H9 (cell line): ENCODE results near the gene UPF3A. TPM values are rescaled to one million over a fixed set of nuclear protein-coding genes. Genes with fewer than 3 reads are reported as not detected.
"Not testable (repeated sequence)": the region's sequence is repeated elsewhere in the genome, so short reads cannot be mapped to it uniquely, and the experiment has no call there.

ENCODE experiments used
- DNase-seq: peaks from one replicate; pipeline ENCODE4 v3.0.0-alpha.2; 2017
- H2AFZ ChIP-seq: one replicate; pipeline ENCODE4 v1.6.1; 2013; ENCODE audit warnings: mild to moderate bottlenecking, low read length, control low read depth, moderate library complexity
- H2AK5ac ChIP-seq: 2 replicates; pipeline ENCODE4 v1.6.1; 2013; ENCODE audit warnings: low read length, control low read depth, mixed read lengths; ENCODE audit not compliant: insufficient read length
- H2BK120ac ChIP-seq: one replicate; pipeline ENCODE4 v1.6.1; 2013; ENCODE audit warnings: low read depth, mild to moderate bottlenecking, low read length, control low read depth, inconsistent platforms; ENCODE audit not compliant: poor library complexity, severe bottlenecking
- H2BK12ac ChIP-seq: 2 replicates; pipeline ENCODE4 v1.6.1; 2013; ENCODE audit warnings: low read length, control low read depth, mixed read lengths, low read depth; ENCODE audit not compliant: insufficient read length
- H2BK15ac ChIP-seq: 2 replicates; pipeline ENCODE4 v1.6.1; 2013; ENCODE audit warnings: low read depth, low read length, control low read depth
- H2BK20ac ChIP-seq: one replicate; pipeline ENCODE4 v1.6.1; 2013; ENCODE audit warnings: low read depth, mild to moderate bottlenecking, low read length, control low read depth, inconsistent platforms; ENCODE audit not compliant: poor library complexity, severe bottlenecking
- H2BK5ac ChIP-seq: 2 replicates; pipeline ENCODE4 v1.6.1; 2013; ENCODE audit warnings: low read length, control low read depth, mixed read lengths; ENCODE audit not compliant: insufficient read length
- H3K14ac ChIP-seq: 2 replicates; pipeline ENCODE4 v1.6.1; 2013; ENCODE audit warnings: low read length, control low read depth; ENCODE audit not compliant: insufficient read depth
- H3K18ac ChIP-seq: 2 replicates; pipeline ENCODE4 v1.6.1; 2013; ENCODE audit warnings: low read depth, mild to moderate bottlenecking, mixed read lengths, low read length, control low read depth; ENCODE audit not compliant: insufficient read length
- H3K23ac ChIP-seq: 2 replicates; pipeline ENCODE4 v1.6.1; 2013; ENCODE audit warnings: low read length, control low read depth, mixed read lengths, low read depth; ENCODE audit not compliant: insufficient read length
- H3K23me2 ChIP-seq: 2 replicates; pipeline ENCODE4 v1.6.1; 2013; ENCODE audit warnings: low read depth, mild to moderate bottlenecking, mixed read lengths, low read length, control low read depth; ENCODE audit not compliant: insufficient read length, poor library complexity, severe bottlenecking
- H3K27ac ChIP-seq: 2 replicates; pipeline ENCODE4 v1.5.1; 2013; ENCODE audit warnings: low read length, control low read depth, mixed read lengths, low read depth; ENCODE audit not compliant: insufficient read length
- H3K27me3 ChIP-seq: 2 replicates; pipeline ENCODE4 v1.6.1; 2013; ENCODE audit warnings: low read length, control low read depth, inconsistent platforms; ENCODE audit not compliant: insufficient read depth
- H3K4ac ChIP-seq: 2 replicates; pipeline ENCODE4 v1.6.1; 2013; ENCODE audit warnings: low read depth, mild to moderate bottlenecking, control low read depth, inconsistent platforms, low read length, moderate library complexity
- H3K4me1 ChIP-seq: 2 replicates; pipeline ENCODE4 v1.6.1; 2013; ENCODE audit warnings: low read length, control low read depth, inconsistent platforms; ENCODE audit not compliant: insufficient read depth
- H3K4me2 ChIP-seq: 2 replicates; pipeline ENCODE4 v1.6.1; 2013; ENCODE audit warnings: low read length, control low read depth, mixed read lengths; ENCODE audit not compliant: insufficient read length, insufficient read depth
- H3K56ac ChIP-seq: 2 replicates; pipeline ENCODE4 v1.6.1; 2013; ENCODE audit warnings: low read depth, mild to moderate bottlenecking, mixed read lengths, low read length, control low read depth; ENCODE audit not compliant: insufficient read length
- H3K79me1 ChIP-seq: 2 replicates; pipeline ENCODE4 v1.6.1; 2013; ENCODE audit warnings: low read depth, mild to moderate bottlenecking, moderate library complexity, low read length, control low read depth, inconsistent platforms; ENCODE audit not compliant: insufficient read depth, poor library complexity, severe bottlenecking
- H3K79me2 ChIP-seq: 2 replicates; pipeline ENCODE4 v1.6.1; 2013; ENCODE audit warnings: low read length, control low read depth, inconsistent platforms; ENCODE audit not compliant: insufficient read depth
- H3K9ac ChIP-seq: 2 replicates; pipeline ENCODE4 v1.6.1; 2013; ENCODE audit warnings: low read length, control low read depth, mixed read lengths; ENCODE audit not compliant: insufficient read length; ENCODE audit errors: extremely low read depth
- H3K9me3 ChIP-seq: one replicate; pipeline ENCODE4 v1.6.1; 2013; ENCODE audit warnings: low read depth, low read length, inconsistent platforms; ENCODE audit not compliant: control insufficient read depth
- H3T11ph ChIP-seq: one replicate; pipeline ENCODE4 v1.6.1; 2013; ENCODE audit warnings: mild to moderate bottlenecking, low read length, control low read depth, inconsistent platforms
- H4K20me1 ChIP-seq: one replicate; pipeline ENCODE4 v1.6.1; 2013; ENCODE audit not compliant: control insufficient read depth, insufficient read length, insufficient read depth
- H4K5ac ChIP-seq: 2 replicates; pipeline ENCODE4 v1.6.1; 2013; ENCODE audit warnings: low read depth, mild to moderate bottlenecking, mixed read lengths, low read length, control low read depth; ENCODE audit not compliant: insufficient read length
- H4K8ac ChIP-seq: replicated peaks from 2 replicates; pipeline ENCODE4 v1.6.1; 2013; ENCODE audit warnings: low read length, control low read depth, mixed read lengths, low read depth; ENCODE audit not compliant: insufficient read length
- H4K91ac ChIP-seq: 2 replicates; pipeline ENCODE4 v1.6.1; 2013; ENCODE audit warnings: low read depth, mild to moderate bottlenecking, moderate library complexity, mixed read lengths, low read length, control low read depth; ENCODE audit not compliant: insufficient read length
- H3K27ac Mint-ChIP-seq, 3 experiments: 2 replicates in 2 of 3; 3 replicates in 1 of 3; pipeline ENCODE4 v1.8.0; 2020 to 2021; ENCODE audit warnings: mixed read lengths in 3 of 3, mild to moderate bottlenecking in 1 of 3, moderate library complexity in 1 of 3
- H3K27me3 Mint-ChIP-seq: 2 replicates; pipeline ENCODE4 v1.8.0; 2021; ENCODE audit warnings: low read depth, mild to moderate bottlenecking, moderate library complexity, mixed read lengths
- H3K36me3 Mint-ChIP-seq, 3 experiments: 2 replicates in 2 of 3; 3 replicates in 1 of 3; pipeline ENCODE4 v1.8.0; 2020 to 2021; ENCODE audit warnings: low read depth in 3 of 3, mixed read lengths in 3 of 3; ENCODE audit not compliant: insufficient read depth in 1 of 3
- H3K4me1 Mint-ChIP-seq, 2 experiments: 2 replicates each; pipeline ENCODE4 v1.8.0; 2020; ENCODE audit warnings: mixed read lengths in 2 of 2
- H3K4me3 Mint-ChIP-seq, 2 experiments: 2 replicates in 1 of 2; 3 replicates in 1 of 2; pipeline ENCODE4 v1.8.0; 2020 to 2021; ENCODE audit warnings: mild to moderate bottlenecking in 2 of 2, mixed read lengths in 2 of 2, moderate library complexity in 1 of 2
- H3K9me3 Mint-ChIP-seq, 2 experiments: 2 replicates in 1 of 2; 3 replicates in 1 of 2; pipeline ENCODE4 v1.8.0; 2020; ENCODE audit warnings: mild to moderate bottlenecking in 2 of 2, mixed read lengths in 2 of 2, moderate library complexity in 1 of 2
- WGBS: extraction: QIAGEN DNeasy Blood & Tissue Kit; methylation state at CpG from one replicate; pipeline ENCODE4 v1.1.7; 2013; ENCODE audit warnings: missing lambda C conversion rate, low lambda C conversion rate, mixed read lengths; ENCODE audit not compliant: insufficient read length; ENCODE audit errors: extremely low coverage; 5-methylcytosine and 5-hydroxymethylcytosine counted together
- total RNA-seq: library from RNA; stranded (reverse); gene quantifications from 2 replicates; pipeline ENCODE4 v1.2.1, GENCODE V29; 2021
- TF ChIP-seq, protein P1 (sequence below): fragments of 200-600 bp; sonication (generic); conservative IDR thresholded peaks from 3 replicates; pipeline ENCODE4 v1.8.0; 2021; ENCODE audit warnings: antibody characterized with exemption, mild to moderate bottlenecking

Gene UPF3A
- total RNA-seq, 1 experiment from 2014 or later: 81.8 TPM

DNA sequence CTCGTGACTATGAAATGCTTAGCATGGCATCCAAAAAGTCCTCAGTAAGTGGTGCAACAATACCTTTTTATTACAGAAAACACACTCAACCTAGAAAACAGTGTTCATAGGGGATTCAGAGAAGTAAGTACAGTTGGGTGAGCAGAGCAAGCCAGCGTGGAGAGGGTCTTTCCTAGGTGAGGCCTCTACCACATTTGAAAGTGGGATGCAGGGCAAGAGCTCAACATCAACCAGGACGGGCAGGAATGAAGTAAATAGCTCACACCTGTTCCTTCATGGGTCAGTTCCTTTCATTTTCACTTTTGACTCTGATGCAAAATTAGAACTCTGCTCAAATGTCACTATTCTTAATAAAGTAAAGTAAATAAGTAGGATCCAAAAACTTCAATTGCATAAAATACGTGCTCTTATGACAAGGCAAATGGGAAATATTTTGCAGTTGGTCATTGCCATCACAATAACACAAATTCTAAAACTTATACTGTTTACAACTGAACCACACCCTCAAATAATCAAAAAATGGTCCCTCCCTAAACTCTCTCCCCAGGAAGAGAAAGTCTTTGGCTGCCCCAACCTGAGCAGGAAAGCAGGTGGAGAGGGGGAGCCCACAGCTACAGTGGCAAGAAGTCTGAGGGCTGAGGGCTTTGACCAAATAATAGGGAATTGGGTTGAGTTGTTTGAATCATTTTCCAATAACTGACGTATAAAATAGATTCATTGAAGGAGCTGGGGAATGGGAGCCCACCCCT lies 53.1 kb downstream of the UPF3A start:
- Histone ChIP-seq H3T11ph (no peak overlapping the region), H3K56ac (no peak overlapping the region), H3K4me2 (no peak overlapping the region), H4K20me1 (no peaks in the 10 kb centered on the region), H2AK5ac (no peak overlapping the region), H4K8ac (no peak overlapping the region), H3K23ac (no peak overlapping the region), H2BK12ac (no peak overlapping the region), H3K4ac (no peak overlapping the region), H4K5ac (no peak overlapping the region), H3K27me3 (no peaks in the 10 kb centered on the region), H4K91ac (no peak overlapping the region), H2BK120ac (no peak overlapping the region), H2BK20ac (no peak overlapping the region), H3K4me1 (no peaks in the 10 kb centered on the region), H3K14ac (no peak overlapping the region), H3K27ac (no peak overlapping the region), H3K23me2 (no peaks in the 10 kb centered on the region), H3K79me2 (no peaks in the 10 kb centered on the region), H2BK5ac (no peak overlapping the region), H2BK15ac (no peak overlapping the region), H3K79me1 (no peaks in the 10 kb centered on the region), H3K18ac (no peak overlapping the region), H3K9me3 (no peaks in the 10 kb centered on the region), H3K9ac (no peak overlapping the region), H2AFZ (no peak overlapping the region)
- no CpG with 5 or more reads among the region's 5 CpGs for WGBS
- no peaks in the 10 kb centered on the region for H3K27me3 Mint-ChIP-seq
- no peak overlapping the region; a peak in 1 of 5 replicates for H3K4me3 Mint-ChIP-seq
- no peak for DNase-seq
- peak overlapping the region in 1 of 3 experiments; percentile 69; a peak in 2 of 7 replicates for H3K27ac Mint-ChIP-seq
- TF ChIP-seq, protein P1, sequence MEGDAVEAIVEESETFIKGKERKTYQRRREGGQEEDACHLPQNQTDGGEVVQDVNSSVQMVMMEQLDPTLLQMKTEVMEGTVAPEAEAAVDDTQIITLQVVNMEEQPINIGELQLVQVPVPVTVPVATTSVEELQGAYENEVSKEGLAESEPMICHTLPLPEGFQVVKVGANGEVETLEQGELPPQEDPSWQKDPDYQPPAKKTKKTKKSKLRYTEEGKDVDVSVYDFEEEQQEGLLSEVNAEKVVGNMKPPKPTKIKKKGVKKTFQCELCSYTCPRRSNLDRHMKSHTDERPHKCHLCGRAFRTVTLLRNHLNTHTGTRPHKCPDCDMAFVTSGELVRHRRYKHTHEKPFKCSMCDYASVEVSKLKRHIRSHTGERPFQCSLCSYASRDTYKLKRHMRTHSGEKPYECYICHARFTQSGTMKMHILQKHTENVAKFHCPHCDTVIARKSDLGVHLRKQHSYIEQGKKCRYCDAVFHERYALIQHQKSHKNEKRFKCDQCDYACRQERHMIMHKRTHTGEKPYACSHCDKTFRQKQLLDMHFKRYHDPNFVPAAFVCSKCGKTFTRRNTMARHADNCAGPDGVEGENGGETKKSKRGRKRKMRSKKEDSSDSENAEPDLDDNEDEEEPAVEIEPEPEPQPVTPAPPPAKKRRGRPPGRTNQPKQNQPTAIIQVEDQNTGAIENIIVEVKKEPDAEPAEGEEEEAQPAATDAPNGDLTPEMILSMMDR: no peak
- H3K4me1 Mint-ChIP-seq: peaks cover 22 to 23% of the 10 kb centered on the region in 2 experiments
- H3K9me3 Mint-ChIP-seq: no peaks in the 10 kb centered on the region
- H3K36me3 Mint-ChIP-seq: no peaks in the 10 kb centered on the region

DNA sequence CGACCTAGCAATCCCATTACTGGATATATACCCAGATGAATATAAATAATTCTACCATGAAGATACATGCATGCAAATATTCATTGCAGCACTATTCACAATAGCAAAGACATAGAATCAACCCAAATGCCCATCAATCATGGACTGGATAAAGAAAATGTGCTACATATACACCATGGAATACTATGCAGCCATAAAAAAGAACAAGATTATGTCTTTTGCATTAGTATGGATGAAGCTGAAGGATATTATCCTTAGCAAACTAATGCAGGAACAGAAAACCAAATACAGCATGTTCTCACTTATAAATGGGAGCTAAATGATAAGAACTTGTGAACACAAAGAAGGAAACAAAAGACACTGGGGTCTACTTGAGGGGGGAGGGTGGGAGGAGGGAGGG lies 55.1 kb downstream of the UPF3A start:
- not testable (repeated sequence) for H4K5ac ChIP-seq, H3K23ac ChIP-seq

More for the DNA sequence above, 55.1 kb downstream of the UPF3A start:
- H3K27ac ChIP-seq, H3T11ph ChIP-seq, DNase-seq, H2BK5ac ChIP-seq, H3K4me1 ChIP-seq, H3K9ac ChIP-seq, H2BK12ac ChIP-seq, H3K27ac Mint-ChIP-seq, H3K36me3 Mint-ChIP-seq, H2AK5ac ChIP-seq, H3K79me1 ChIP-seq, H4K8ac ChIP-seq, H4K91ac ChIP-seq, H3K4me2 ChIP-seq, H3K4me3 Mint-ChIP-seq, H3K27me3 ChIP-seq, H3K27me3 Mint-ChIP-seq, H3K23me2 ChIP-seq, H3K9me3 Mint-ChIP-seq, H2BK20ac ChIP-seq, H3K79me2 ChIP-seq, H2BK15ac ChIP-seq, H3K56ac ChIP-seq, H2BK120ac ChIP-seq, H4K20me1 ChIP-seq, H2AFZ ChIP-seq, H3K14ac ChIP-seq, H3K18ac ChIP-seq, H3K9me3 ChIP-seq, H3K4ac ChIP-seq: not testable (repeated sequence)
- peaks cover 30 to 32% of the 10 kb centered on the region in 2 experiments for H3K4me1 Mint-ChIP-seq
- WGBS: no CpG with 5 or more reads among the region's 1 CpG
